ENCODE results near the gene PPT2.

The PPT2 gene

DNA sequence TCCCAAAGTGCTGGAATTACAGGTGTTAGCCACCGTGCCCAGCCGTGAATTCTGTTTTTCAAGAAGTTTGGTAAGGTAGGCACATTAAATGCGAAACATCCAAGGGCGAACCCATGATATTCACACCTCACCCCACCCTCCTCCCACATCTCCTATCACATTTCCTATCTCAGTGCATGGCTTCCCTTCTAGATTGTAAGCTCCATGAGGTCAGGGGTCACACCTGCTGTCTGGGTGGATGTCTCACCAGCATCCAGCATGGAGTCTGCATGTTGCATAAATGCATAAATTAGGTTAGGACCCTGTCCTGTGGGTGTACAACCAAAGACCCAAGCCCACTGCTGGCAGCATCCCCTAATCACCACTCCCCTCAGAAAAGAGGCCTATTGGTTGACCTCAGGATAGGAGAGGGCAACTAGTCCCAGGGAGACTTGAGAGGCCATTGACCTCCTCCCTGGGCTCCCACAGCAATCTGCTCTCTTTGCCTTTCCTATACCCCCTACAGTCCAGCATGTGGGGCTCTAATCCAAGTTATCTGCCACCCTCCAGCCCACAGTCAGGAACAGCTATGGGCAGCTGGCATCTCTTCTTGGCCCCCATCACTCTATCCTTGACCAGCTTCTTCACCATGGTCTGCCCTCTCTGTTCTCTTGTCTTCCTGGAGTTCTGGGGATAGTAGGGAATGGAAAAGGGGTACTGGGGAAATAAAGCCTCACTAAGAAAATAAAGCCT is 6.4 kb upstream of the PPT2 start:
- H3K4me3 ChIP-seq (ENCODE audit: severe bottlenecking), result no peak overlapping the region
- no peak for ATAC-seq (ENCODE audit: low read depth)
- no peak overlapping the region for H3K27ac ChIP-seq (ENCODE audit: poor library complexity, severe bottlenecking)

DNA sequence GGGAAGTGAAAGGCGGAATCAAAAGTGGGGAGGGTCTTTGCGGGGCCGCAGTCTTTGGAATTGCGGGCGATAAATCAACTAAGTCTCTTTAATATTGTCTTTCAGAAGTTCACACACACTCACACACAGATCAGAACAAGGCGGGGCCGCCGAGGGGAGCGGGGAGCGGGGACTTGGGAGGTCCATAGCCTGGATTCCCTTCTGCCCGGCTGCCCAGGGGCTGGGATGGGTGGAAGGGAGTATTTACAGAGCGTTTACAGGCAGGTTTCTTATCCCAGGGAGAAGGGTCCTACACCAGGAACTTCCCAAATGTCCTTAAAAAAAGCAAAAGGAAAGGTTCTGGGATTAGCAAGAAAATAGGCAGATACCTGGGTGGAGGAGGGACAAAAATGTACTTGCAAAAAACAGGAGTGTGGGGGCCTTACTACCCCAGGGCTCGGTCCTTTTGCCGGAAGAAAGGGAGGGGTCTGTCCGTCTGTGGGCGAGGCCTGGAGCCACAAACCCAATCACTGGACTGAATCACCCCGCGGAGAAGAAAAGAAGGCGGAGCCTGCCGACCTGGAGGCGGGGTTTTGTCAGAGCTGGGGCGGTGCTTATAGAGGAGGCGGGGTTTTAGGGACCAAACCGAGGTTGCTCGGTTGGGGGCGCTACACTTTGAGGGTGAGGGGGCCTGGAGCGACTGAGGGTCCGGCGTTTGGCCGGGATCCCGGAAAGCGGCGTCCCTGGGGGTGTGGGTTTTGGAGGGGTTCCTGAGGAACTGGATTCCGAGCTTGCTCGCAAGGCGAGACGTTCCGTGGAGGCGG is 5.5 kb upstream of the PPT2 start:
- TF ChIP-seq, protein P1, sequence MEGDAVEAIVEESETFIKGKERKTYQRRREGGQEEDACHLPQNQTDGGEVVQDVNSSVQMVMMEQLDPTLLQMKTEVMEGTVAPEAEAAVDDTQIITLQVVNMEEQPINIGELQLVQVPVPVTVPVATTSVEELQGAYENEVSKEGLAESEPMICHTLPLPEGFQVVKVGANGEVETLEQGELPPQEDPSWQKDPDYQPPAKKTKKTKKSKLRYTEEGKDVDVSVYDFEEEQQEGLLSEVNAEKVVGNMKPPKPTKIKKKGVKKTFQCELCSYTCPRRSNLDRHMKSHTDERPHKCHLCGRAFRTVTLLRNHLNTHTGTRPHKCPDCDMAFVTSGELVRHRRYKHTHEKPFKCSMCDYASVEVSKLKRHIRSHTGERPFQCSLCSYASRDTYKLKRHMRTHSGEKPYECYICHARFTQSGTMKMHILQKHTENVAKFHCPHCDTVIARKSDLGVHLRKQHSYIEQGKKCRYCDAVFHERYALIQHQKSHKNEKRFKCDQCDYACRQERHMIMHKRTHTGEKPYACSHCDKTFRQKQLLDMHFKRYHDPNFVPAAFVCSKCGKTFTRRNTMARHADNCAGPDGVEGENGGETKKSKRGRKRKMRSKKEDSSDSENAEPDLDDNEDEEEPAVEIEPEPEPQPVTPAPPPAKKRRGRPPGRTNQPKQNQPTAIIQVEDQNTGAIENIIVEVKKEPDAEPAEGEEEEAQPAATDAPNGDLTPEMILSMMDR (IDR thresholded peaks at IDR 0.05; ENCODE audit: poor library complexity, severe bottlenecking), result peak; percentile 49
- H3K27me3 ChIP-seq (ENCODE audit: insufficient read depth, poor library complexity, severe bottlenecking), result no peaks in the 10 kb centered on the region
- no peak overlapping the region for H3K27ac ChIP-seq (ENCODE audit: poor library complexity, severe bottlenecking)
- H3K9me3 ChIP-seq (ENCODE audit: severe bottlenecking), result no peaks in the 10 kb centered on the region
- H3K36me3 ChIP-seq (ENCODE audit: low read depth), result no peaks in the 10 kb centered on the region
- ATAC-seq (ENCODE audit: low read depth), result peak; percentile 71
- peaks cover 6% of the 10 kb centered on the region for H3K4me1 ChIP-seq (ENCODE audit: insufficient read depth, poor library complexity, severe bottlenecking)
- DNase-seq (ENCODE audit: low spot score), result no peak
- peak overlapping the region; percentile 20 for H3K4me3 ChIP-seq (ENCODE audit: severe bottlenecking)

More for the DNA sequence above, 6.4 kb upstream of the PPT2 start:
- Histone ChIP-seq H3K27me3 (ENCODE audit: insufficient read depth, poor library complexity, severe bottlenecking) (no peaks in the 10 kb centered on the region), H3K9me3 (ENCODE audit: severe bottlenecking) (no peaks in the 10 kb centered on the region), H3K36me3 (ENCODE audit: low read depth) (no peaks in the 10 kb centered on the region), H3K4me1 (ENCODE audit: insufficient read depth, poor library complexity, severe bottlenecking) (peaks cover 6% of the 10 kb centered on the region)
- TF ChIP-seq, protein P1 (IDR thresholded peaks at IDR 0.05; ENCODE audit: poor library complexity, severe bottlenecking), result no peak
- DNase-seq (ENCODE audit: low spot score), result no peak

DNA sequence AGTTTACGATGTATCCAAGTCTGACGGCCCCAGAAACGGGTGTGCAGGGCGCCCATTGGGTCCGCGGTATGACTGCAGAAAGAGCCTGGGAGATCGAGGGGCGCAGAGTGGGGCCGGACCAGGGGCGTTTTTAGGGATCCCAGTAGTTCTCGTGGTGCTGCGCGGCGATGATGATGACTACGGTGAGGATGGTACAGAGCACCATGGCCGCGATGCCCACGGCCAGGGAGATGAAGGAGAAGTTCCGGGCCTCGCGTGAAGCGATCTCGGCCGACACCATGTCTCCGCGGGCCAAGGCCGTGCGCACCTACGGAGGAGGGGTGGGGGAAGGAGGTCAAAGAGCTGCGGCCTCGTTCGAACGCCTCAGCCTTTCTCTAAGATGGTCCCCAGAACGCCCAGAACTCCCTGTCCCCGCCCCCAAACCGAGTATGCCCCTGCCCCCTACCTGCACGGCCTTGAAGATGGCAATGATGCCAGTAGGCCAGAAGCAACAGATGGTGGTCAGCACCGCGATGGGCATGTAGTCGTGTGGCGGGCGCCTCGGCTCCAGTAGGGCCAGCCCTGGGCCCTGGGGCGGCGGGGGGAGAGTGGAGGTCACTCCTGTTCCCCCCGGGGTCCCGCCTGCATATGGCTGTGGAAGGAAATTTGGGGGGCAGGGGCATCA is 4.7 kb upstream of the PPT2 start:
- Histone ChIP-seq H3K4me3 (ENCODE audit: severe bottlenecking) (peak overlapping the region; percentile 20), H3K27ac (ENCODE audit: poor library complexity, severe bottlenecking) (no peak overlapping the region), H3K27me3 (ENCODE audit: insufficient read depth, poor library complexity, severe bottlenecking) (no peaks in the 10 kb centered on the region), H3K9me3 (ENCODE audit: severe bottlenecking) (no peaks in the 10 kb centered on the region), H3K36me3 (ENCODE audit: low read depth) (no peaks in the 10 kb centered on the region), H3K4me1 (ENCODE audit: insufficient read depth, poor library complexity, severe bottlenecking) (peaks cover 6% of the 10 kb centered on the region)
- ATAC-seq (ENCODE audit: low read depth) (no peak), DNase-seq (ENCODE audit: low spot score) (no peak)
- TF ChIP-seq, protein P1 (IDR thresholded peaks at IDR 0.05; ENCODE audit: poor library complexity, severe bottlenecking), result peak; percentile 29

DNA sequence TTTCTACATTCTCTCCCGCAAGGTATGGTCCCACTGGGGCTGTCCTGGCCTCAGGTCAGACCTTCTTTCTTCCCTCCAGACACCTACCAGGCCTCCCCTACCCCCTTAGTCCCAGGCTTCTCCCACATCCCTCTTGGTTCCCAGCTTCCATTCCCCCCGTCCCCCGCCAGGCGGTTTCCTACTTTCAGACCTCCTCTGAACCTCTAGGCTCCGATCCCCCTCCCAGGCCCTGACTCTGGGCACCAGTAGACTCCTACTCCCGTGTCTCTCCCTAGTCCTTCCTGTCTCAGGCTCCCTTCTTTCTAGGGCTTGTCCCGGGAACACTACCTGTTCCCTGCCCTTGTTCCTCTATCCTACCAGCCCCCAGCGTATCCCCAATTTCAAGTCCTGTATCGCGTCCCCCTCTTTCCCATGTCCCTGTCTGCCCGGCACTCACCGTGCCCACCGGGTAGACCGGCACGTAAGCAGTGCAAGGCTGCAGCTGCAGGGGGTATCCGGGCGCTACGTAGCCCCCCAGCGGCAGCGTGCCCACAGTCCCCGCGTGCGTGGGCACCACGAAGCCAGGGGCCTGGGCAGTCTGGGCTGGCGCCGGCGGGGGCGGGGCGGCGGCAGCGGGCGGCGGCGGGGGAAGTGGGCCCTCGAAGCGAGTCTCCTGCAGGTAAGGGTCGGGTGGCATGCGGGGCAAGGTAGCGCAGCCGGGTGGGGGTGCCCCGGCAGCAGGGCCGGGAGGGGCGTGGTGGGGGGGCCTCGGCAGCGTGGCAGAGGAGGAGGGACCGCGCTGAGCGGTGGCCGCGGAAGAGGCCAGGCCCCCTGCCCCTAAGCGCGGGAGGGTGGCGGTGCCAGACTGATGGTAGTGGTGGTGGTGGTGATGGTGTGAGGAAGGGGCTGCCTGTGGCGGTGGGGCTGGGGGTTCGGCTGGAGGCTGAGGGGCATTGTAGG is 3.7 kb upstream of the PPT2 start:
- DNase-seq (ENCODE audit: low spot score), result no peak
- no peaks in the 10 kb centered on the region; the same call in 1 of the 2 replicates for H3K36me3 ChIP-seq (ENCODE audit: low read depth)
- no peaks in the 10 kb centered on the region for H3K9me3 ChIP-seq (ENCODE audit: severe bottlenecking)
- no peaks in the 10 kb centered on the region for H3K27me3 ChIP-seq (ENCODE audit: insufficient read depth, poor library complexity, severe bottlenecking)
- TF ChIP-seq, protein P1 (IDR thresholded peaks at IDR 0.05; ENCODE audit: poor library complexity, severe bottlenecking), result no peak
- no peak overlapping the region for H3K27ac ChIP-seq (ENCODE audit: poor library complexity, severe bottlenecking)
- H3K4me1 ChIP-seq (ENCODE audit: insufficient read depth, poor library complexity, severe bottlenecking), result peaks cover 6% of the 10 kb centered on the region
- no peak overlapping the region for H3K4me3 ChIP-seq (ENCODE audit: severe bottlenecking)
- ATAC-seq (ENCODE audit: low read depth), result no peak

Data from RWPE2 (cell line).